Neural cell (in vitro differentiated cells): ENCODE measurements around the gene ZBTB32.

Experiments used
- CTCF ChIP-seq: fragments of 450-650 bp; IDR thresholded peaks from 2 replicates; pipeline ENCODE4 v1.5.1; 2014; ENCODE audit warnings: antibody characterized with exemption, mild to moderate bottlenecking, moderate library complexity; ENCODE audit not compliant: poor library complexity, severe bottlenecking
- EZH2 ChIP-seq: fragments of 200-600, 300-800 bp; shearing (Covaris generic), sonication (generic); IDR thresholded peaks from 2 replicates; pipeline ENCODE4 v1.6.1; 2014; ENCODE audit warnings: antibody characterized with exemption, low read length, borderline replicate concordance, mild to moderate bottlenecking; ENCODE audit not compliant: insufficient read depth, poor library complexity, severe bottlenecking
- POLR2AphosphoS5 ChIP-seq: IDR thresholded peaks from 2 replicates; pipeline ENCODE4 v1.6.1; 2012
- RAD21 ChIP-seq: fragments of 450-650 bp; conservative IDR thresholded peaks from 2 replicates; pipeline ENCODE4 v1.6.1; 2014; ENCODE audit warnings: antibody characterized with exemption, mild to moderate bottlenecking, moderate library complexity
- REST ChIP-seq: IDR thresholded peaks from 2 replicates; pipeline ENCODE4 v1.6.1; 2012; ENCODE audit warnings: borderline replicate concordance
- TAF1 ChIP-seq: IDR thresholded peaks from 2 replicates; pipeline ENCODE4 v1.6.1; 2012; ENCODE audit warnings: low read depth

- TF ChIP-seq CTCF (no peak), TAF1 (no peak), EZH2 (no peak), REST (no peak), POLR2AphosphoS5 (no peak), RAD21 (no peak)
Observed at GRCh38 chr19:35721374-35721773, 17.0 kb downstream of the ZBTB32 start.
